Kidney tubule cell (primary cell): ENCODE results near the gene EFCAB6.

Experiments
- DNase-seq: peaks from one replicate; pipeline ENCODE4 v3.0.0-alpha.2; 2018; ENCODE audit warnings: low spot score

The EFCAB6 gene, protein sequence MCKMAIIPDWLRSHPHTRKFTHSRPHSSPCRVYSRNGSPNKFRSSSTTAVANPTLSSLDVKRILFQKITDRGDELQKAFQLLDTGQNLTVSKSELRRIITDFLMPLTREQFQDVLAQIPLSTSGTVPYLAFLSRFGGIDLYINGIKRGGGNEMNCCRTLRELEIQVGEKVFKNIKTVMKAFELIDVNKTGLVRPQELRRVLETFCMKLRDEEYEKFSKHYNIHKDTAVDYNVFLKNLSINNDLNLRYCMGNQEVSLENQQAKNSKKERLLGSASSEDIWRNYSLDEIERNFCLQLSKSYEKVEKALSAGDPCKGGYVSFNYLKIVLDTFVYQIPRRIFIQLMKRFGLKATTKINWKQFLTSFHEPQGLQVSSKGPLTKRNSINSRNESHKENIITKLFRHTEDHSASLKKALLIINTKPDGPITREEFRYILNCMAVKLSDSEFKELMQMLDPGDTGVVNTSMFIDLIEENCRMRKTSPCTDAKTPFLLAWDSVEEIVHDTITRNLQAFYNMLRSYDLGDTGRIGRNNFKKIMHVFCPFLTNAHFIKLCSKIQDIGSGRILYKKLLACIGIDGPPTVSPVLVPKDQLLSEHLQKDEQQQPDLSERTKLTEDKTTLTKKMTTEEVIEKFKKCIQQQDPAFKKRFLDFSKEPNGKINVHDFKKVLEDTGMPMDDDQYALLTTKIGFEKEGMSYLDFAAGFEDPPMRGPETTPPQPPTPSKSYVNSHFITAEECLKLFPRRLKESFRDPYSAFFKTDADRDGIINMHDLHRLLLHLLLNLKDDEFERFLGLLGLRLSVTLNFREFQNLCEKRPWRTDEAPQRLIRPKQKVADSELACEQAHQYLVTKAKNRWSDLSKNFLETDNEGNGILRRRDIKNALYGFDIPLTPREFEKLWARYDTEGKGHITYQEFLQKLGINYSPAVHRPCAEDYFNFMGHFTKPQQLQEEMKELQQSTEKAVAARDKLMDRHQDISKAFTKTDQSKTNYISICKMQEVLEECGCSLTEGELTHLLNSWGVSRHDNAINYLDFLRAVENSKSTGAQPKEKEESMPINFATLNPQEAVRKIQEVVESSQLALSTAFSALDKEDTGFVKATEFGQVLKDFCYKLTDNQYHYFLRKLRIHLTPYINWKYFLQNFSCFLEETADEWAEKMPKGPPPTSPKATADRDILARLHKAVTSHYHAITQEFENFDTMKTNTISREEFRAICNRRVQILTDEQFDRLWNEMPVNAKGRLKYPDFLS (N-terminal part only)

DNA sequence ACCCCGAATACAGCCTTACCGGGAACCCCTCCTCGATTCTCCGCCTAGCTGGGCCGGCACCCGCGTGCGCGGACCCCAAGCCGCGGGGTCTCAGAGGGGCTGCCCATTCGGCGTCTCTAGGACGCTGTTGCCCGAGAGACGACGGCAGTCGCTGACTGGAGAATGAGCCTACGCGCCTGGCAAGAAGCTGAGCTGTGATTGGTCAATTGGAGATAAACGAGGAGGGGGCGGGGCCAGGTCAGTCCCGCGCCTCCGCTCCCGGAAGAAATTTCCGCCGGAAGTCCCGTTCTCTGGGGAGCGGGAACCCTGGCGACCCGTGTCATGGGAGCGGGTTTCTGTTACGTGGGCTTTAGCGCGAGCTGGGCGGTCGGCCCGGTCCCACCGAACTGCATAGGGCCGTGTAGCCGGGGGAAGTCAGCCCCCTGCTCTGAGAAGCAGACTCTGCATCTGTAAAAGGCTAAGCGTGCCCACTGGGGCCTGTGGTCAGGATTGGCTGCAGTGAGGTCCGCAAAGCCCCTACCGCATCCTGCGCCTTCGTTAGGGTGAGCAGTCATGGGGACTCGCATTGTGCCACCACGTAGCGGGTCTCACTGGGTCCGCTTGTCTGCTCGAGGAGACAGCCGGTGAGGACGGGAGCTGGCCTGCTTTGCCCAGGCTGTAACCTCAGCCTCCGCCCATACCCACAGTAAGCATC is at the start of gene EFCAB6:
TSS of gene EFCAB6 (minus strand) at position 157 of the 694 bp plus-strand sequence. CDS start 29,987 bp downstream, outside the sequence.
- DNase-seq = peak; percentile 90

DNA sequence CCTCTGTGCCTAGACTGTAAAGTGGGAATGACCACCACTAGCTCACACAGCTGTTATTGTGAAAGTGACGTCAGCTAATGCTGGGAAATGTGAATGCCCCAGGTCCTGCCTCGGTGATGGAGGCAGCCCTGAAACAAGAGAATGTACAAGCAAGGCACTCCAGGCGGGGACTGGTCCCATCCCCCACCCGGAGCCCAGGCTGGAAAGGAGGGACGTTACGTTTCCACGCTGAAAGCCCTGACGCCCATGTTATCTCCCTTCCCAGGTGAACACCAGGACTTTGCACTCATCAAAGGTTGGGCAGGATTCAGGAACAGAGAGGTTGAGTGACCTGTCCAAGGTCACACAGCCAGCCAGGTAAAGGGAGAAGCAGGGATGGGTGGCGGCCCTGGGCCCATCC is 49.4 kb upstream of the EFCAB6 start:
- DNase-seq = no peak

DNA sequence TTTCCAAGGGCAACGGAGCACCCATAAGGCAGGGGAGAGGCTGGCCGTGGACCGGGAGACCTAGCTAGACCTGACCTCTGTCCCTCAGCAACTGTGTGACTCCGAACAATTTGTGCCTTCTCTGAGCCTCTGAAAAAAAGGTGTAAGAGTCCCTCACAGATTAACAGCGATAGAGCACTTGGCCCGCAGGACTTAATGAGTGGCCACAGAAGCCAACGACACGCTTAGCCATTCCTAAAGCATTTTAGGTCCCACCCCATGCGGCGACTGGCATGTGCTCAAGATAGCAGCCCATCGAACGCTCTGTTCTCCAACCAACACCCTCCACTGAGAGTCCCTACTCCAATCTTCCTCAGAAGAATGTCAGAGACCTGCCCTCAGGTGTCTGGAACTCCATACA is 48.7 kb upstream of the EFCAB6 start:
- no peak for DNase-seq

DNA sequence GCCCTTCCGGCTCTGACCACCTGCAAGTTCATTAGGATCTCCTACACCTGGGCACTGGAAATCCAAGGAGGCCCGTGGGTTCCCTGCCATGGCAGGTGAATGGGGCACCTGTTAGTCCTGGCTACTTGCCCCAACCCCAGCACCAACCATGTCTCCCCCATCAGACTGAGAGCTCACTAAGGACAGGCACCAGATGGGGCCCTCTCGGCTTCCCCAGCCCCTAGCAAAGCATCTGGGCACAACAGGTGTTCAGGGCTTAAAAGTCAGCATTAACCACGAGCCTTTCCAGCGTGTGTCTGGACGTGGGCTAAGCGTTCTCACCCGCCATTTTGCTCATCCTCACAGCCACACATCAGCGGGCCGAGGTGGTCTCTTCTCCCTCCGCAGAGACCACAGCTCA is 48.0 kb upstream of the EFCAB6 start:
- no peak for DNase-seq

DNA sequence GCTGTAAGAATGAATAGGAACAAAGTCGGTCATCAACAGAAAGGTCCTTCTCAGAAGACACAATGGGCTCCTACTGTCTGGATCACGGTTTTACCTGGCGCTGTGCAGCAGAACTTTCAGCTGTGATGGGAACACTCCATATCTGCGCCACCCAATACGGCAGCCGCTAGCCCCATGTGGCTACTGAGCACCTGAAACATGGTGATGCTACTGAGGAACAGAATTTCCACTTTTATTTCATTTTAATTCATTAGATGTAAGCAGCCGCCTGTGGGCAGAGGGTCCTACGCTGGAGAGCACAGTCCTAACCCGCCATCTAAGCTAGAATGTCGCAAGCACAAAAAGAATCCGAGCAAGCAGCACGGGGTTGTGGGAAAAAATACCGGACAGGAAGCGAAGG is 47.5 kb upstream of the EFCAB6 start:
- no peak for DNase-seq

DNA sequence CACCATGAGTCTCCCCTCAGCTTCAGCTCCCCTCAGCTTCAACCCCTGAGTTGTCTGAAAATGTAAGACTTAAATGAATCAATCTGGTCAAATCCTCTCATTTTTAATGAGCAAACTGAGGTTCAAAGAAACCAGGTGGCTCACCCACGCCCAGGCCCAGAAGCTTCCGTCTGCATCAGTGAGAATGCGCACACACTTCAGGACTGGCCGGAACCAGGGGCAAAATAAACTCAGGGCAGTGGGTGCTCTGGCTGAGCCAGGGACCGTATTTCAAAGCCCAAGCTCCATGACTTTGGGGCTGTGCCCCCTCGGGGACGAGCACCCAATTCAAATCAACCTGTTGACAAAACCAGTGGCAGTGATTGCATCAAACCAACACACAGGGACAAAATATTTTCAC is 47.1 kb upstream of the EFCAB6 start:
- no peak for DNase-seq

DNA sequence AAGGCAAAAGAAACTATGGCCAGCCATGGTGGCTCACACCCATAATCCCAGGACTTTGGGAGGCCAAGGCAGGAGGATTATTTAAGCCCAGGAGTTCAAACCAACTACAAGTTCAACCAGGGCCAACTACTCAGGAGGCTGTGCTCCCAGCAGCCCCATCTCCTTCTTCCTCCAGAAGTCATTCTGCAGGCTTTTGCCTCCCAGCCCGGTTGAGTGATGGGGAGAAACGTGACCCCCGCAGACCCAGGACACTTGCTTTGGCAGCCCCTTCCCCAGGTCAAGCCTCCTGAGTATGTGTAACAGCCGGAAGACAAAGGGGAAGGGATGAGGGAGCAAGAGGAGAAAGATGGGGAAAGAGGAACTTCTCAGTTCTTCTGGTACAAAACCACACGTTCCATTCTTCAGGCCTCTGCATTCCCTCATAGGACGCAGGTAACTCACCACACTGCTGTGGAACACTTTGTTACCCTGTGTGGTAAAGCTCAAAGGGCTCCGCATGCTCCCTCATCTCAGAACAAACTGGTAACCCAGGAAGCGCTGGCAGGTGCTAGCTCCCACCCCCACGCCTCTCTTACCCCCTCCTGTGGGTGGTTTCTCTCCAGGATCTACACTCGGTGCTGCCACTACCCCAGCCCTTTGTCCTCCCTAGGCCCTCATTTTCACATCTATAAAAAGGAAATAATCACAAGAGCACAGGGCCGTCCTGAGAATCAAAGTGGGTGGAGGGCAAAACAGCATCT is 46.2 kb upstream of the EFCAB6 start:
- DNase-seq = no peak

DNA sequence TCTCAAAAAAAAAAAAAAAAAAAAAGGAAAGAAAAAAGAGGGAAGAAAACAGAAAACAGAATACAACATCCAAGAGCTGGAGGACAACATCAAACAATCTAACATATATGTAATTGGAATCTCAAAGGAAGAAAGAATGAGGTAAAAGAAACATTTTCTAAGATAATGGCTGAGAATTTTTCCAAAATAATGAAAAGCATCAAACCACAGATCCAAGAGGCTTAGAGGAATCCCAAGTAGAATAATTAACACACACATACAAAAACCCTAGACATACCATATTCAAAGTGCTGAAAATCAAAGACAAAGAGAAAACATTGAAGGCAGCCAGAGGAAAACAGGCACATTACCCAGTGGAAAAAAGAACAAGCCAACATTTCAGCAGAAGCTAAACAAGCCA is 45.3 kb upstream of the EFCAB6 start:
- no peak for DNase-seq

DNA sequence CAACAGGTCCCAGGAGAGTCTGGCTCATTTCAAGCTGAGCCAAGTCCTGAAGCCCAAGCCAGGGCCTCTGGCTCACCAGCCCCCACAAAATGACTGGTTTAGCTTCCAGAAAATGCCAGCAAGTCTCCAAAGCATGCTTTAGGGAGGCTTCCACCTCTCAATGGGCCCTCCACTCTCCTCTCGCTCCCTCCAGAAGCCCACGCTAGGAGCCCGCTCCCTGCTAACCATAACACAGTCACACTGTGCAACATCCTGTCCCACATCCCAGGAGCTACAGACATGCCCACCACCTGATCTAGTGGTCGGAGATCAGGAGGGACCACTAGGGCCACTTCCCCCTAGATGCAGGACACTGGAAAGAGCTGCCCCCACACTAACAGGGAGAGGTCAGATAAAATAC is 43.3 kb upstream of the EFCAB6 start:
- DNase-seq = no peak

DNA sequence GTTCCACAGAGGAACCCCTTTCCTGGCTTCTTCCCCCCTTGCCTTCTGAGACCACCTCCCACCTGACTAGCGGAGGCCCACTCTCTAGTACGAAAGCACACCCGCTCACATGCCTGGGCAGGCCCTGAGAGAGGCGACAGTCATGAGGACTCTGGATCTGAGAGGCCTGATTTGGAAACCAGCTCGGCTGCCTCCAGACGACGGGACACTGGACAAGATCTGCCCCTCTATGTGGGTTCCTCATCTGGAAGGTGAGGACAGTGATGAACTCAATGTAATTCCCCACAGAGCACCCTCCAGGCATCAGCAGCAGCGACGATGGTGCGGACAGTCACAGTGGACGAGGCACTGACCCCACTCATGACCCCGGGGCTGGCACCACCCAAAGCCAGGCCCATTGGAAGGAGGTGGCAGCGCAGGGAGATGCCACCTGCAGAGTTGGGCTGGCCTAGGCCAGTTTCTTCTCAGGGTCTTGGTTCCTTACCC is 42.7 kb upstream of the EFCAB6 start:
- DNase-seq = no peak

DNA sequence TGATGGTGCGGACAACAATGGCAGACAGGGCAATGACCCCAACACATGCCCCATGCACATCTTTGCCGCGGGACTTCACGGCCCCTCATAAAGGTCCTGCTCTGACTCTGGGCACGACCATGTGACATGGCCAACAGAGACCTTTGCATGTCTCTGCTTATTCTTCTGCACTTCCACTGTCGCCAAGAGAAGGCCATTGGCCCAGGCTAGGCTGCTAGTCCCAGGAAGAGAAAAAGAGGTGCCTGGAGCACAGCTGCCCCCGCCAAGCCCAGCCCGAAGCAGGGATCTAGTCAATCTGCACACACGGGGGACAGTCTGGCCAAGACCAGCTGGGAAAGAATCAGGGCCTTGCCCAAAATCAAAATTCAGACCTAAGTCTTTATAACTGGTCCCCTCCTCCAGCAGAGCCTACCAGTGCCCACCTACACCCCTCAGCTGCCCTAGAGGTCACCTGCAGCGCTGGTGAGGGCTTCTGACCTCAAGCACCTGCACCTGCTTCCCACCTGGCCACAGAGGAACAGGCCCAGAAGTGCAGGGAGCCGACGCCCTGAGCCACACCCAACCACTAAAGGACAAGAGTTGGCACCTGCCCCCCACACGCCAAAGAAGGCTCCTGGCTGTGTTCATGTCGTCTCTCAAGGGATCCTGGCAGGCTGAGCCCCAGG is 42.1 kb upstream of the EFCAB6 start:
- DNase-seq = no peak

DNA sequence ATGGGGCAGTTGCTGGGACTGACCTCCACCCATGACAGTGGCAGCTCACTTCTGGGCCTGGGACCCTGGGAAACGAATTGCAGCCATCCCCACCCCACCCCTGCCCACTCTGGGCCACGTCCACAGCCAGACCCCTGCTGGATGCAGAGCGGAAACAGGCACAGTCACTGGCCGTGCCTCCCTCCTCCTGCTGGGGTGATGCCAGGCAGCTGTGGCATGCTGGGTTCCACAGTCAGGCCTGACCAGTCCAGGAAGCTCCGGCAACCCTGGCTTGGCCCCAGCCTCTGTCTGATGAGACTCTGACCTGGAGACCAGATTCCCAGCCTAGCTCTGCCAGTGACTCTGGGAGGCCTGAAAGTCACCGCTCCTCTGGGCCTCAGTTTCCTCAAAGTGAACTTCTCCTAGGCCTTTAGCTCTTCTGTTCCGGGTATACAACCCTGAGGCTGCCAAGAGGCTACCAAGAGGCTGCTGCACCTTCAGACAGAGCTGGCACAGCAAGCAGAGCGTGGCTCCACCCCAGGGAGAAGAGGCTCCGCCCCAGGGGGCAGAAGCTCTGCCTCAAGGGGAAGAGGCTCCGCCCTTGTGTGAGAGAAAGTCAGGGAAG is 41.3 kb upstream of the EFCAB6 start:
- DNase-seq = peak; percentile 11

DNA sequence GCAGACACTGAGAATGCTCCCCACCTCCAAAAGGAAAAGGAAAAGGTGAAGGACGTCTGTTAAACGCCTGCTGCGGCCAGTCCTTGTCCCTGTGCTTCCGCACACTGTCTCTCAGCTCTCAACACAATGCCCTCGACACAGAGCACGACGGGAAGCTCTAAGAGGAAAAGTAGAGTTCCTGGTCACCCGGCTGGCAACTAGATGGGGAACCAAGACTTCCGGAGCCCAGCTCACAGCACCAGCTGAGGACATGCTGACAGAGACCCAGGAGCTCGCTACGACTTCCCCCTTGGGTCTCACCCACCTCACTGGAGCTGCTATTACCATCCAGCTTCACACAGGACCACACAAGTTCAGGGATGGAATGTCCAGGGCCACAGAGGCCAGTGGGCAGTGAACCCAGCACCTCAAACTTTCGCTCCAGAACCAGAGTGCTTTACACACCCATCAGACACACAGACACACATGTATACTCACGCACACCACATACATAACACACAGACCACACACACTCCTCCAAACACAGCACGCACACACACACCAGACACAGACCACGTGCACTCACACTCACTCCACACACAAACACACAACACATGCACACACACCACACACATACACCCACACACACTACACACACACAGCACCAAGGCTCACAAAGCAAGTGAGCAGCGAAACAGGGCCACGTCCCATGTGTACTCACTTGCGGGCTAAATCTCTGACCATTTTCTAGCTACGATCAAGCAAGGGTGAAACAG is 40.6 kb upstream of the EFCAB6 start:
- no peak for DNase-seq

DNA sequence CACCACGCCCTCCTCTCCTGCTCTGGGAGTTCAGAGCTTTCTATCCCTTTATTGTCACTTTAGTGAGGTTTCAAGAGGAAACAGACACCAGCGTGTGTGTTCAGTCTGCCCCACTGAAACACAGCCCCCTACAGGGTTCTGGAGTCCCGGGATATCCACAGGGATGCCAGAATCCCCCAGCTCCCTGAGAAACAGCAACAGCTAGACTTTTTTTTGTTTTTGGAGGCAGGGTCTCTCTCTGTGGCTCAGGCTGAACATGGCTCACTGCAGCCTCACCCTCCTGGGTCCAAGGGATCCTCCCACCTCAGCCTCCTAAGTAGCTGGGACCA is 39.8 kb upstream of the EFCAB6 start:
- no peak for DNase-seq

DNA sequence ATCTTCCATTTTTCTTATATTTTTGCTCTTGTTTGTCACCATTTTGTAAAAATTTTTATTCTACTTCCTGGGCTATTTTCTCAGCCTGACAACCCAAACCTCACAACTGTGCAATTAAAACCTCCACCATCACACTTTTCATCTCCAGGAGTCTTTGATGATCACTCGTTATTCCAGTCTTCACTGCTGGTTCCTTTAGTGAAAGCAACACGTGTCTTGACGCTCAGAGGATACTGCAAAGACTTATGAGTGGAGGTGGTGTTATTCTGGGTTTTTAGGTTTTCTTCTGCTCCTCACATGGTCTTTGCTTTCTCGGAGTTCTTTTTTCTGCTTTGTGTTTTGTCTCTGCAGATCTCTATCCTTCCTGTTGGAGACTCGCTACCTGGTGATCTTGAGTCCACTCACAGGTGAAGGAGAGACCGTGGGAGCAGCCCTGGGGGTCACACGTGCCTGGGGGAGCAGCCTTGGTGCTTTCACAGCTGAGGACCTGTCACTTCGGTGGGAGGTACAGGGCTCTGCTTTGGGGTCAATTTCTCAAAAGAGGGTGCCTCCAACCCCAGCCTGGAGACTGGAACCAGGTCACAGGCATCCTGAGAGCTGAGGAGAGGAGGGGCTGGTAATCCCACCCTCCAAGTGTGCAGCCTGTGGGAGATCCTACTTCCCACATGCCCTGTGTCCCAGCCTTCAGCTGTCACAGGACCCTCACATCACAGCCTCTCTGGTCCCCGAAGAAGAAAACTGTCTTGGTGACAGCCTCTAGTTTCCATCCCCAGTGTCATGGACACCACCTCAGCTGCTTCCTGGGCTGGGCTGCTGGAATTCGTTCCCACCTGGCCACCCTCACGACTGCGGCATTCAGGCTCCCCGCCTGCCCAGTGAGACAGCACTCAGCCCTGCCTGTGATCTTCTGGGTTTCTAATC is 39.2 kb upstream of the EFCAB6 start:
- DNase-seq = no peak

DNA sequence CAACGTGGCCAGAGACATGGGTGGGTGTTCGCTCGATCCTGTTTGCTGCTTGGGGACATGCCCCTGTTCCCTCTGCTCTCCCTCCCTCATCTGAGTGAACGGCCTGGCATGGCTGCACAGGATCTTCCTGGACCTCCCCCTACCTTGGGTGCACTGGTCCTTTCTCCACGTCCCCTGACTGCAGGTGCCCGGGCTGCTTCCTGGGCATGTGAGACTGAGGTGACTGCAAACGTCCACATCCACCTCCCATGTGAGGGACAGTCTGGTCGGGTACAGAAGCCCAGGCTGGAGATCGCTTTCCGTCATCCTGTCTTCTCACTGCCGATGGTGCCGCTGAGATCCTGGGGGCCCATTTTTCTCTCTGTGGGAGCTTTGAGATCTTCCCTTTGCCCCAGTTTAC is 38.4 kb upstream of the EFCAB6 start:
- DNase-seq = no peak

DNA sequence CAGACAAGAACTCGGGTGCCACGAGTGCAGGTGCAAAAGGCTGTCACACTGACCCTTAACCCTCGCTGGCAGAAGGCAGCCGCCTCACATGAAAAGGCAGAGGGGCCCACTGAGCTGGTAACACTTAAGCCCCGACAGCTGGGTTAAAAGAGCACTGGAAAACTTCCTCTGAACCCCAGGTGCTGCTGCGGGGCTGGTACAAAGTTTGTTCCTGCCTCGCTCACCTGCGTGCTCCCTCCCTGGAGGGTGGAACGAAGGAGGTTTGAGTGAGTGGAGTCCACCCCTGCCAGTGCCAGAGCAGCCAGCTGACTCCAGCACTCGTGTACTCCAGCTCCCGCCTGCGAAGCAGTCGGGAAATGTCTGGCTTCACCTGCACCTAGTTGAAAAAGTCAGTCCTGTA is 37.6 kb upstream of the EFCAB6 start:
- DNase-seq = no peak
